Activated CD8-positive, alpha-beta T cell treated with anti-CD3 and anti-CD28 coated beads for 36 hours (primary cell): ENCODE data around the gene TMEM253. TPM values are rescaled to one million over a fixed set of nuclear protein-coding genes. Genes with fewer than 3 reads are reported as not detected.

Experiments used
- total RNA-seq, 2 experiments: library from RNA; stranded (reverse); gene quantifications; one replicate each; pipeline ENCODE4 v1.2.3, GENCODE V29; 2021

TMEM253 gene
- total RNA-seq, 2 experiments from 2014 or later = not detected

Other genes starting within 250 kb of the TMEM253 start
- gene RNASE3, start 209.7 kb upstream of the TMEM253 start, total RNA-seq = not detected
- not detected for gene RNASE2, start 145.6 kb upstream of the TMEM253 start, total RNA-seq
- gene METTL17, start 111.1 kb upstream of the TMEM253 start, total RNA-seq = 10 to 100 TPM; 88.4 to 92.0 TPM
- not detected for gene SLC39A2, start 101.8 kb upstream of the TMEM253 start, total RNA-seq
- 1 to 10 TPM; 4.3 to 5.3 TPM for gene NDRG2, start 76.0 kb upstream of the TMEM253 start, total RNA-seq
- not detected for gene TPPP2, start 70.8 kb upstream of the TMEM253 start, total RNA-seq
- gene RNASE13, start 66.3 kb upstream of the TMEM253 start, total RNA-seq = not detected
- gene RNASE7, start 58.7 kb upstream of the TMEM253 start, total RNA-seq = not detected
- not detected for gene RNASE8, start 43.2 kb upstream of the TMEM253 start, total RNA-seq
- under 1 TPM; 0.18 to 0.23 TPM for gene ARHGEF40, start 30.8 kb upstream of the TMEM253 start, total RNA-seq
- gene ZNF219, start 2.4 kb upstream of the TMEM253 start, total RNA-seq = 1 to 10 TPM; 7.2 to 8.2 TPM
- under 1 TPM in 1 of 2 experiments, not detected in 1; 0.07 TPM for gene OR5AU1, start 55.0 kb downstream of the TMEM253 start, total RNA-seq
- gene HNRNPC, start 168.4 kb downstream of the TMEM253 start, total RNA-seq = 1,000 to 10,000 TPM; 1,078 to 1,115 TPM
- gene RPGRIP1, start 179.0 kb downstream of the TMEM253 start, total RNA-seq = not detected